Measurements from ENCODE around the gene ANKS3.

Gene ANKS3

DNA sequence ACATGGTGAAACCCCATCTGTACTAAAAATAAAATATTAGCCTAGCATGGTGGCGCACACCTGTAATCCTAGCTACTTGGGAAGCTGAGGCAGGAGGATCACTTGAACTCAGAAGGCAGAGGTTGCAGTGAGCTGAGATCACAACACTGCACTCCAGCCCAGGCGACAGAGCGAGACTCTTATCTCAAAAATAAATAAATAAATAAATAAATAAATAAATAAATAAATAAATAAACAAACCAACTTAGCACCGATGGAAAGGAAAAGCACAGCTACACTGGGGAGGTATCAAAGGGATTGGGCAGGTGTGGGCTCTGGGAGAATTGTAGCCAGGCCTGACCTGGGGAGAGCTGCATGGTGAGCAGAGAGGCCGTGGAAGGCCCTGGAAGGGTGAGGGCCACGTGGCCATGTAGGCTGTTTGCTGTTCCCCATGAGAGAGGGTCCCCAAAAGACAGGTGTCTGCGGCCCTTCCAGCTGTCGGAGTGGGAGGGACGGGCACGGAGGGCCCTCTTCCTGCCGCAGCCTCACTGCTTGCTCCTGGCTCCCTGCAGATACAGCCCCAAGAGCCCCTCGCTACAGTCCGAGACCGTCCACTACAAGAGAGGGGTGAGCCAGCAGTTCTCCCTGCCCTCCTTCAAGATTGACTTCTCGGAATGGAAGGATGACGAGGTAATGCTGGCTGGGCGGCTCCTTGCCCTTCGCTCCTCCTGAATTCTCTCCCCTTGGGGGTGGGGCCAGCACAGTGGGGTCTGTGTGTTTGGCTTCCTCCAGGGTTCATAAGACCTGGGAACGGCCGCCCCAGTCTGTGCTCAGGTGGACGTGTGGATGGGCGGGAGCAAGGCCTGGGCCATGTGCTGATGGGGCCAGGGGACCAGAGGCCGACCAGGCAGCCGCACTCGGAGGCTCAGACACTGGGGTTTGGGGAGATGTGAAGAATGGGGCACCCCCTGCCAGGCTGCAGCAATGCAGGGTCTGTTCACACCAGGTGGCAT, 77.1 kb downstream of the ANKS3 start:
- TF ChIP-seq, protein P1, sequence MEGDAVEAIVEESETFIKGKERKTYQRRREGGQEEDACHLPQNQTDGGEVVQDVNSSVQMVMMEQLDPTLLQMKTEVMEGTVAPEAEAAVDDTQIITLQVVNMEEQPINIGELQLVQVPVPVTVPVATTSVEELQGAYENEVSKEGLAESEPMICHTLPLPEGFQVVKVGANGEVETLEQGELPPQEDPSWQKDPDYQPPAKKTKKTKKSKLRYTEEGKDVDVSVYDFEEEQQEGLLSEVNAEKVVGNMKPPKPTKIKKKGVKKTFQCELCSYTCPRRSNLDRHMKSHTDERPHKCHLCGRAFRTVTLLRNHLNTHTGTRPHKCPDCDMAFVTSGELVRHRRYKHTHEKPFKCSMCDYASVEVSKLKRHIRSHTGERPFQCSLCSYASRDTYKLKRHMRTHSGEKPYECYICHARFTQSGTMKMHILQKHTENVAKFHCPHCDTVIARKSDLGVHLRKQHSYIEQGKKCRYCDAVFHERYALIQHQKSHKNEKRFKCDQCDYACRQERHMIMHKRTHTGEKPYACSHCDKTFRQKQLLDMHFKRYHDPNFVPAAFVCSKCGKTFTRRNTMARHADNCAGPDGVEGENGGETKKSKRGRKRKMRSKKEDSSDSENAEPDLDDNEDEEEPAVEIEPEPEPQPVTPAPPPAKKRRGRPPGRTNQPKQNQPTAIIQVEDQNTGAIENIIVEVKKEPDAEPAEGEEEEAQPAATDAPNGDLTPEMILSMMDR (conservative IDR thresholded peaks at IDR 0.05; ENCODE audit: low read depth, low read length) = no peak
- DNase-seq (ENCODE audit: low read depth) = no peak
- H3K4me3 ChIP-seq (ENCODE audit: low read depth, low read length) = no peak overlapping the region

GRCh38 chr16:4656221-4656620, 77.8 kb downstream of the ANKS3 start:
- no peak for DNase-seq (ENCODE audit: low read depth)
- TF ChIP-seq, protein P1 (conservative IDR thresholded peaks at IDR 0.05; ENCODE audit: low read depth, low read length) = no peak

GRCh38 chr16:4655801-4656200, 78.3 kb downstream of the ANKS3 start:
- TF ChIP-seq, protein P1 (conservative IDR thresholded peaks at IDR 0.05; ENCODE audit: low read depth, low read length) = no peak
- H3K4me3 ChIP-seq (ENCODE audit: low read depth, low read length) = no peak overlapping the region
- no peak for DNase-seq (ENCODE audit: low read depth)

More at GRCh38 chr16:4656221-4656620, 77.8 kb downstream of the ANKS3 start:
- no peak overlapping the region for H3K4me3 ChIP-seq (ENCODE audit: low read depth, low read length)

GRCh38 chr16:4654964-4655590, 79.0 kb downstream of the ANKS3 start:
- DNase-seq (ENCODE audit: low read depth) = no peak
- TF ChIP-seq, protein P1 (conservative IDR thresholded peaks at IDR 0.05; ENCODE audit: low read depth, low read length) = no peak
- H3K4me3 ChIP-seq (ENCODE audit: low read depth, low read length) = no peak overlapping the region

- TF ChIP-seq, protein P1 (conservative IDR thresholded peaks at IDR 0.05; ENCODE audit: low read depth, low read length) = no peak
- no peak for DNase-seq (ENCODE audit: low read depth)
- no peak overlapping the region for H3K4me3 ChIP-seq (ENCODE audit: low read depth, low read length)
These were observed 79.8 kb downstream of the ANKS3 start for GRCh38 chr16:4654011-4654963.

- no peak for DNase-seq (ENCODE audit: low read depth)
- H3K4me3 ChIP-seq (ENCODE audit: low read depth, low read length) = no peak overlapping the region
- TF ChIP-seq, protein P1 (conservative IDR thresholded peaks at IDR 0.05; ENCODE audit: low read depth, low read length) = no peak
These were observed 81.5 kb downstream of the ANKS3 start for GRCh38 chr16:4652561-4652960.
